Anterior cingulate cortex (tissue), 58 donors: ENCODE results near the gene PTPRN2.
"Not testable (repeated sequence)": the region's sequence is repeated elsewhere in the genome, so short reads cannot be mapped to it uniquely, and the experiment has no call there.

Experiments
- DNase-seq, 58 donors: peaks; one replicate each; lab custom pipeline; 2025; lab: John Stamatoyannopoulos, UW

The PTPRN2 gene

DNA sequence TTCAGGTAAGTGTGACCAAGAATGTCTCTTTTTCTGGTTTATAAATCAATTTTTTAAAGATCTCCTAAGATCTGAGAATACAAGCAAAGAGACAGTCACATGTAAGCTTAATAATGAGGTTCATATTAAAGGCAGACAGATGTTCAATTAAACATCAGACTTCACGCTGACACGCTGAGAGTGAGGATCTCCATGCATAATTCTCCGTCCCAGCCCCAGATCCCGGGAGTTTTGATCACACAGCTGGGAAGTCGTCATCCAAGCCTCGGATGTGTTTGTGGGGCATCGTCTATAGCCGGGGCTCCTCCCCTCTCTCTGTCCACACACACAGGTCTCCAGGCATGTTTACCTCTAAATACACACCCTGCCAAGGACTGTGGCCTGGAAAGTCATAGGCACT lies 223.2 kb downstream of the PTPRN2 start:
- no peak for DNase-seq

DNA sequence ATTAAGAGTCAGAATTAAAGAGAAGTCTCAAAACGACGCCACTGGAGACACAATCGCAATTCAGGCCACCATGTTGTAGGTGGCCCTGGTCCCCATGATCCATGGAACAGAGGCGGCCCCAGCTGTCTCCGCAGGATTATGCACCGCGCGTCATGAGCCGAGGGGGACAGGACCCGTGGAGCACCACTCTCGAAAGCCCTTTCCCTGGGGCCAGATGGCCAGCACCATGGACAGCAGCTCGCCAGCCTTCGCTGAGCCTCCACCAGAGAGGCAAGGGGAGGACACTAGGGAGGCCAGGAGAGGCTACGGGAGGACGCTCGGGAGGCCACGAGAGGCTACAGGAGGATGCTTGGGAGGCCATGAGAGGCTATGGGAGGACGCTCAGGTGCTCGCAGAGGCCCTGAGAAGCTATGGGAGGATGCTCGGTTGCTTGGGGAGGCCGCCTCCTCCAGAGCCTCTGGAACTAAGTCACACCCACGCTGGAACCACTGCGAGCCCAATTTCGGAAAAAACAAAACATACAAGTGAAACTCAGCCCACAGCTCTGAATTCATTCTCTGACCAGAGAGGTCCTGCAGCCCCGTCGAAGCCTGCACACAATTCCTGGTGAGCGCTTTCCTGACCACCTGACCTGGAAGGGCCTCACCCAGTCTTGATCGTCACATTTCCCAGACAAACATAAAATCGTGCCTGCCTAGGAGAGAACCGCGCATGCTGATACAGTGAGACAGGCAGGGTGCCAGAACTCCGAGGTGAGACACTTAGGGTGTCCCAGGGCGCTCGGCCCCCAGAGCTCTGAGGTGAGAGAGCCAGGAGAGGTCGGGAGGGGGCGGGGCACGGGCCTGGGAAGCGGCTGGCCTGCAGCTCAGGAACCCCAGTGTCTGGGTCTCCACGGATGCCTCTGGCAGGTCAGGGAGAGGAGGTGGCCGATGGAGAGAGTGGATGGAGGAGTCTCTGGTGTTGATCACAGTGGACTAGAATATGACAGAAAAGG lies 224.4 kb downstream of the PTPRN2 start:
- DNase-seq = no peak

DNA sequence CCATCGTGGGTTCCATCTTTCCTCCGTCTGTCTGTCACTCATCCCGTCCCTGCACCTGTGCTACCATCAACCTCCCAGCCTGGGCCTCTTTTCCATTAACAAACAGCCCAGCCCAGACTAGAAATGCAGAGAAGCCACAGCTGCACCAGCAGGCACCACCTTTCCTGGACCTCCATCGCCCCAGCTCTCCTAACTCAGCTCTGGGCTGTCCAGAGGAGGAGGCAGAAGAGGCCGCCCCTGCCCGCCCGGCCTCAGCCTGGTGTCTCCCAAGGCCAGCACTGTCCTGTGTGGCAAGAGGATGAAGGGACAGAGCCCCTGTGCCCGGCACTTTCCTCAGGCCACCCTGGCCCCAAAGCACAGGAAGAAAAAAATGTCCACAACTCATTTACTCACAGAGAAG lies 225.6 kb downstream of the PTPRN2 start:
- no peak for DNase-seq

DNA sequence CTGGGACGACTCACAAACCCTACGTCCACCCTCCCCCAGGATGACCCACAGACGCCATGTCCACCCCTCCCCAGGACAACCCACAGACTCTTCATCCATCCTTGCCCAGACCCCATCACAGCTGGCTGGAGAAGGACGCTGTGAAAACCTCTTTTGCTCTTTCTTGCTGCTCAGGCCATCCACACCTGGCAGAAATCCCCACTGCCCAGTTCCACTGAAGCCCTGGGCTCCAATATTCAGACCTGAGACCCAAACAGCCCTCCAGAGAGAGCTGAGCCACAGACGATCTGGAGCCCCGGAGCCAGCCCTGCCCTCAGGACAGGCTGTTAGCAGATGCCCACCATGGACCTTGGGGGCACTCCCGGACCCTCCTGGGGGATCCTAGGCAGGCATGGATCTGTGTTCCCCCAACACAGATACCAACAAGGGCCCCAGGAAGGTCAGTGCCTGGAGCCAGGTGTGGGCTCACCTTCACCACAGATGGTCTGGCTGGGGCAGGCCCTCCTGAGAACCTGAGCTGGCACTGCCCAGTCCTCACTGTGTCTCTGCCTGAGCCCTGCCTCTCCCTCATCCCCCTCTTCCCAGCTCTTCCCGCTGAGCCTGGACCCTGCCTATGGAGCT lies 226.2 kb downstream of the PTPRN2 start:
- DNase-seq = no peak

DNA sequence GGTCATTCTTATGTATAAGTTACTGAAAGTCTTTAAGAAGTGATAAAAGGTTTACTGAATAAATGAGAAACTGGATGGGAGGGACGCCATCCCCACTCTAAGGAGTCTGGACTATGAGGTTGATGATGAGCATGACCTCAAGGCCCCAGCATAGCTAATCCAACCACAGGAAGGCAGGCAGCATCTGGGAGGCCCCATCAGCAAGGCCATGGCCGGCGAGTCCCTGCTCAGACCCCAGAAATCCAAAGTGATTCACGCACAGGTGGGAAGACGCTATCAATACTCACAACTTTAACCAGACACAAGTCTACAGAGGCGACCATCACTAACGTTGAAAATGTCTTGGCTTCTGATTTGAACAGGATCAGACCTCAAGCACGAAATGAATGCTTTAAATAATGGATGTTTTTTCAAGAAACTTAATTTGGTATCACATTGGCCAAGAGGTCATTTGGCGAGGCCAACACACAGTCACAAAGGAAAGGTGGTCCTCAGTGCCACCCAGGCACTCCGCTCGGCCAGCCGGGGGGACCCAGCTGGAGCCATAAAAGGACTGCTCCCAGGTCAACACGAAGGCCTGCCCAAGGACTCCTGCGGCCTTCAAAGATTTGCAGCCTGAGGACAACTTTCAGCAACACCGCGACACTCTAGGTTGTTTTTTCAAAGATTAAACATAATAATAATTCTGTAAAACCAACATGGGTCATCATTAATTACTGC lies 228.5 kb downstream of the PTPRN2 start:
- no peak for DNase-seq

DNA sequence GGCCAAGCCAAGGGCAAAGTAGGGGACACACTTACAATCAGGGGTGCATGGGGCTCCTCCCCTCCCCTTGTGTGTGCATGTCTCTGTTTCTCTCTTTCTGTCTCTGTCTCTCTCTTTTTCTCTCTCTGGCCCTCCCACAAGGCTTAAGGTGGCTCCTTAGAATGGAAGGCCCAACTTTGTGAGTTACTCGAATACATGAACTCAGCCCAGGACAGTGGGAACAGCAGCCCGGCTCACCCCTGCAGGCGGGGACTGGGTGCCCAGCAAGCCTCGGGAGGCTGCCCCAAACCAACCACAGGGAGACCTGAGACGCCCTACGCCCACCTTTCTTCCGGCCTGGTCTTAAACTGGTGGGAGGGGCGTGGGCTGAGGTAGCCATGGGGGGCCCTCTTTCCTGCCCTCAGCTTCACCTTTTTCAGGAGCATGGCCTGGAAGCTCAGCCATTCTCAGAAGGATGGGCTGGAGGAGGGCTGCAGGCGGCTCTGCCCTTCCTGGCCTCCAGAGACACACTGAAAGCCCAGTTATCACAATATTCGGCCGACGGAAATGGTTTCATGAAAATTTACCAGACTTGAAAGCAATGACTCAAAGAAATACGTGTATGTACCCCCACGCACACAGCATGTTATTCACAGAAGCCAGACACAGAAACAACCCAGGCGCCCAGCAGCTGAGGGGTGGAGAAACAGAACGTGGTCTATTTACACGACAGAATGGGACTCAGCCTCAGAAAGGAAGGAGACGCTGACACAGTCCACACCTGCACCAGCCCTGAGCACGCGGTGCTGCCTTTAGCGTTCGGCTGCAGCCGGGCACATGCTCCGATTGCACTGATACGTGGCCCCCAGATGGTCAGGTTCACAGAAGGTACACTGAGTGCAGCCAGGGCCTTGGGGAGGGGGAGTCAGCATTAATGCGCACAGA lies 229.5 kb downstream of the PTPRN2 start:
- peak in 18 of 58 donors; percentile 18 to 66 (median 42) for DNase-seq

DNA sequence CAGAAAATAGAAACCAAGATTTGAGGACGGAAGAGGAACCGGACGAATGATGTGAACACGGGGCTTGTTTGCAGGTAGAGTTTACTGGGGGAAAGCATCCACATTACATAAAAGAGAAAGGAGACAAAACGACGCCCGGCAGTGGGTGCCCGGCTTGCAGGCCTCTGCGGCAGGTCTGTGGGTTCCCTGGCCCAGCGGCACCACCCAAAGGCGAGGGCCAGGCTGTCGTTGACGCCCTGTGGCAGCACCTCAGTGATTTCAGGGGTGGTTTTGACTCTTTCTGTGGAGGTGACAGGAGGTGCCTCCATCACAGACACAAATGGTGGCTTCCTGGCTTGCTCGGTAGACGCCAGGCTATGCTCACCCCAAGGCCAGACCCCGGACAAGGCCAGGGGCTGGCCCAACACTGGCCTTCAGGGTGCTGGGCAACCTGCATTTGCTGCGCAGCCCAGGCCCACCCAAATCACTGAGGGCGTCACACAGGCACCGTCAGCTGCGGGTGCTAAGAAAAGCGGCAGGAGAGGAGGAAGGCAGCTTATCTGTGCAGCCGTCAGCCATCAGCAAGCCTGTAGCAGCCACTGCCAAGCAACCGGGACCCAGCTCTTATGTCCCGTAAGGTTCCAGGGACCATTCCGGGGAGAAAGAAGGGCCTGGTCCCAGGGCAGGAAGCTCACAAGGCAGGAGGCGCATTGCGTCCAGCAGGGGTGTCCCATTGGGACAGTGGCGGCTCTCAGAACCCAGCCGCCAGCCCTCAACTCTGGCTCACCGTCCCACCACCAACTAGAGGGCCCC lies 230.3 kb downstream of the PTPRN2 start:
- no peak for DNase-seq

DNA sequence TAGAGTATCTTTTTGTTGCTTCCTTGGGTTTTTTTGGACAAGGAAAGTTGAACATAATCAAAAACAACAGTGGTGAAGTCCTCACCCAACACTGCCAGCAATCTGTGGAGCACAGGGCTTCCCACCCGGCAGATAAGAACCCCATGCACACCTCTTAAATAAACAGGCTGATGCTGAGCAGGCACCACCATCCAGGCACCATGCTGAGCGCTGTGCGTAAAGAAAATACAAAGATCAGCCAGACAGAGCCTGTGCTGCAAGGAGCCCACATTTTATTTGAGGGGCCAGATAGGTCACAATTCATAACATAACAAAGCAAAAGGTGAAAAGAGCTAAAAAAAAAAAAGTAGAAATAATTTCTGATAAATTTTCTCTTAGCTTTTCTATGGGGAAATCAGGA lies 231.2 kb downstream of the PTPRN2 start:
- DNase-seq = no peak

DNA sequence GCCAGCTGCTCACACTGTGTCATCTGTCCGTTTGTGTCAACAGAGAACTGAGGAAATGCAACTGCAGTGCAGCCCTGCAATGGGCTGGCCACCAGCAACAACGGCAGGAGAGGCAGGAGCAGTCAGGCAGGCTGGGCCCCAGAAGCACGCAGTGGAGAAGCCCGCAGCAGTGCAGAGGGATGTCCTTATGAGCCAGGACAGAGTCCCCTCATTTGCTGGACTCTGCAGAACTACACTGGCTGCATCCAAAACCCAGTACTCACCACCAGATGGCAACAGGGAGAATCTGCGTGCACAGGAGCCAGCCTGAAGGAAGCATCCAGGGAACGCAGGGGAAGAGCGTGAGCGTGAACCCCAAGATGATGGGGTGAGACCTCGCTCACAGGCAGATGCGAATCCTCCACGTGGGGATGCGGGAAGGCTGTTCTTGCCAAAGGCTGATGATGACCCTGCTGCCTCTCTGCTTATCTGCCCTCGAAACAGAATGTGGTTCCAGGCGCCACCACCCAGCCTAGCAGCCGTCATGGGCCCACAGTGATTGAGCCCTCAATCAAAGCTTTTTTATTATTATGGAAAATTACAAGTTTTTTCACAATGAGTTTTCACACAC lies 232.1 kb downstream of the PTPRN2 start:
- DNase-seq = peak in 3 of 58 donors; percentile 25 to 70 (median 60)

DNA sequence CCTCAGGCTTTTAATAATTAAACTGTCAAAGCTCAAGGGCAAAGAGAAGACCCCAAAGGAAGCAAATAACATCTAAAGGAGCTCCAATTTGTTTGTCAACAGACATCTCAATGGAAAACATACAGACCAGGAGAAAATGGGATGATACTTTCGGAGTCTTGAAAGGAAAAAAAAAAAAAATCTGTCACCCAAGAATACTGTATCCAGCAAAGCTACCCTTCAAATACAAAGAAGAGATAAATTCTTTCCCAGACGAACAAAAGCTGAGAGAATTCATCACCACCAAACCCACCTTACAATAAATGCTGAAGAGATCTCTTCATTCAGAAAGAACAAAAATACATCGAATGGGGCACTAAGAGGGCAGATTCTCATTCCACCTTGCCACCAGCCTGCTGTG lies 232.8 kb downstream of the PTPRN2 start:
- DNase-seq = no peak

DNA sequence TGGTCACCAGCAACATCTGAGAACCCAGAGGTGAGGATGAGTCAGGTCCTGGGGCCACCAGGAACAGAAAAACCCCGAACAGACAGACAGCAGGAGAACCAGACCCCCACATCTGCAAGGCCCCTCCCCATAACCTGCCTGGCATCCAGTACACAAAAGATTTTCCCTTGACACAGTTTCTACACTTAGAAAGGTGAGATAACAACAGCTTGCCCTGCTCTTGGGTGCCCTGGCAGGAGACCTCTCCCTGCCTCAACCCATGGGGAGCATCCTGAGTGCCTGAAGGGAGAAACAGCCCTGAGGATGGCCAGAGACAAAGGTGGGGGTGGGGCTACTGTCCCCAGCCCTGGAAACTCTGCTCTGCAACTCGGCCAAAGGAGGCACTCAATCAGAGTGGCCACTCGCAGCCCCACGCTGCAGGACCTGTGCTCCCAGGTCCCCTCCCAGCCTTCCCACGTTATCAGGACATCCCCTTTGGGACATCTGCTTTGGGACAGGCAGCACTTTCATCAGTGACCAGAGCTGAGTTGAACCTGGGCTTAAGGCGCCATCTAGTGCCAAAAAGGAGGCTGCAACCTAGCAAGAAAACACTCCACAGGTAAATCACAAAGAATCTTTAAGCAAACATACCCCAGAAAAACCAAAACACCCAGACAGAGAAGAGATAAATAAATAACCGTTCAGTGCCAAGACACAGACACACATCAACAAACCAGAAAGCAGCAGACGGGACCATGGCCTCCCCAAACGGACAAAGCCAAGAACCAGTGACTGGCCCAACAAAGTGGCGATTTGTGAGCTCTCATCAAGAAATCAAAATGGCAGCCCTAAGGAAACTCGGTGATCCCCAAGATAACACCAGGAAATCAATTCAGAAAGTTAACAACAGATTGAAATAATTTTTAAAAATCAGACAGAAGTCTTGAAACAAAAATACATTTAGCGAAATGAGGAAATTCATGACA lies 233.7 kb downstream of the PTPRN2 start:
- no peak for DNase-seq

DNA sequence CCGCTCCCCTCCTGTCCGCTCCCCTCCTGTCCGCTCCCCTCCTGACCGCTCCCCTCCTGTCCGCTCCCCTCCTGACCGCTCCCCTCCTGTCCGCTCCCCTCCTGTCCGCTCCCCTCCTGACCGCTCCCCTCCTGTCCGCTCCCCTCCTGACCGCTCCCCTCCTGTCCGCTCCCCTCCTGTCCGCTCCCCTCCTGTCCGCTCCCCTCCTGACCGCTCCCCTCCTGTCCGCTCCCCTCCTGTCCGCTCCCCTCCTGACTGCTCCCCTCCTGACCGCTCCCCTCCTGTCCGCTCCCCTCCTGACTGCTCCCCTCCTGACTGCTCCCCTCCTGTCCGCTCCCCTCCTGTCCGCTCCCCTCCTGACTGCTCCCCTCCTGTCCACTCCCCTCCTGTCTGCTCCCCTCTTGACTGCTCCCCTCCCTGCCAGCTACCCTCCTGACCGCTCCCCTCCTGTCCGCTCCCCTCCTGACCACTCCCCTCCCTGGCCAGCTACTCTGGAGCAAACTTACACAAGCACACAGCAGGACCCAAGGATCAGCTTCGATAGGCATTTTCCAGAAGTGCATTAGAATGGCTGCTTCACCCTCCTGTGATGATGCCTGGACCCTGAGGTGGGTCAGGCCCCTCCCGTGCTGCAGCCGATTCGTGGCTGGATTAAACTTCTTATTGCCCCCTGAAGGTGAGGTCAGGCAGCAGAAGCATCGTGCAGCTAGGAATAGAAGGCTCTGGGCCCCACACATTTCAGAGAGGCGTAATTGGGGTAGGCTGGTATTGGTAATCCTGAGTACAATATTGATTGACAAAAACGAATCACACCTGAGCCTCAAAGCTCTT lies 235.5 kb downstream of the PTPRN2 start:
- not testable (repeated sequence) for DNase-seq

DNA sequence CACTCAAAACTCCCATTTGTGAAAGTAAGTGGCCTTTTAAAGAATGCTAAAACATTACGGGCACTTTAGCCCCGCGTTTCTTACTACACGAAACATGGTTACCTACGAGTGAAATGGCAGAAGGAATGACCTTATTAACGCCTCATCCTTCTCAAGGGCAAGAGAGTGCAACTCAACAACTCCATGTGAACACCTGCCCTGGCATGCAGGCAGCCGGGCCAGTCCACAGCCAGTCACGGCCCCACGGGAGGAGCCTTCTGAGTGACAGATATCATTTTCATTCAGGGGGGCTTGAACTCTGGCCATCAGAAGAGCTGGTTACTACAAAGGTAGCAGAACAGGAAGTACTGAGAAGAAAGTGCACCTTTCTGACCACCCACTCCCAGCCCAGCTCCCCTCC lies 236.1 kb downstream of the PTPRN2 start:
- no peak for DNase-seq

DNA sequence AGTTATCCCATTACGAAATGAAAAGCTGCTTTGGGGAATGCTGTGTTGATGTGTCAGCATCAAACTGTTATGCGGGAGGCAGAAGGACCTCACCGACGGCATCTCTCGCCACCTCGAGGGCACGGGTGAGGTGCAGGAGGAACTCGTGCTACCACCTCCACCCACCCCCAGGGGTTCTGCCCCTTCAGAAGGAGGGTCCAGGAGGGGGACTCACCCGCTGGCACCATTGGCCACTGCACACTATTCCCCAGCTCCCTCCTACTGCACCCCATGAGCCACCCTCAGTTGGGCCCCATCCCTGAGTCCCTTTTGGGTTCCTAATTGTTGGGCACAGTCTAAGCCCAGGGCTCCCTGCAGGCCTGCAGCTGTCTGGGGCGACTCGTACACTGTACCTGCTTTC lies 236.6 kb downstream of the PTPRN2 start:
- DNase-seq = no peak

DNA sequence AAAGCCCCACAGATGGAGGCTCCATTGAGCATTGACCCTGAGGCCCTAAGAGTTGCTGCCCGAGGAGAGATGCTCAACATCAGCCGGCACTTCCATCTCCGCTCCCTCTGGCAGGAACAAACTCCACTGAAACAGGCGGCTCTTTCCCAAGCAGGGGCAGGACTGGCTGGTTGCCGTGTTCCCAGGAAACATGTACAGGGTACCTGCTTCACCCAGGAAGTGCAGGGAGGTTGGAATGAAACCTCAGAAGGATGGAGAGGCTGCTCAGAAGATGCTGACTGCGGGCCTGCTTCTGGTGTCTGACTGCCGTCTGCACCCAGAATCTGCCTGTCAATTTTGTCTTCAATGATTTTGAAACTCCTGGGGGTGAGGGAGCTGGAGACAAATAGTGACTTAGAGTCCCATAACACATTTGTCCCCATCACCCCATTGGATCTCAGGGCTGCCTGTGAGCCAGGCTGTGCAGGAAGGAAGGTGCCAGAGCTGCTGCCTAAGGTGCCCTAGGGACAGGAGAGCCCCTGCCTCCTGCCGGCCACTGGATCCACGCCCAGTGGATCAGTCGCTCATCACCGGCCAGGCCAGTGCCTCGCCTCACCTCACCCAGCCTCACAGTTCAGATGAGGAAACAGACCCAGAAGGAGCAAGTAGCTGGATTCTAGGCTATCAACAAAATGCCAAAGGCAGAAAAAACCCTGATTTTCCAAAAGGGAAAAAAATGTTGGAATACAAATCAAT lies 237.3 kb downstream of the PTPRN2 start:
- DNase-seq = no peak

DNA sequence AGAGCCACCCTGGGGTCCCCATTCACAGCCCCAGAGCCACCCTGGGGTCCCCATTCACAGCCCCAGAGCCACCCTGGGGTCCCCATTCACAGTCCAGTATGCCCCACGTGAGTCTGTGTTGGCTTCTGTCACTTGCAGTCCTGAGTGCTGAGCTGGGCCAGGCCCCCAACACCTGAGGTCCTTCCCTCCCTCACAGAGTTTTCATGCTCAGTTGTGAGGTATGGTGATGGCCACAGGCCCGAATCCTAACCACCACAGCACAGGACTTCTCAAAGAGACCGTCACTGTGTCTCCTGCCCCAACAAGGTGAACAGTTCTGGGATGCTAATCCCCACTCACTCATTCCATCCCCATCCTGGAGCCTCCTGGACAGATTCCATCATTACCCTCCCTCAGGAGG lies 239.2 kb downstream of the PTPRN2 start:
- no peak for DNase-seq
